ENCODE data around the gene FREM2. TPM values are rescaled to one million over a fixed set of nuclear protein-coding genes. Genes with fewer than 3 reads are reported as not detected.

Gene FREM2
- total and polyA plus RNA-seq, 2 of the 13 experiments (the other 11 are each of a cell fraction or from before 2014, with no cell fraction given): not detected

DNA sequence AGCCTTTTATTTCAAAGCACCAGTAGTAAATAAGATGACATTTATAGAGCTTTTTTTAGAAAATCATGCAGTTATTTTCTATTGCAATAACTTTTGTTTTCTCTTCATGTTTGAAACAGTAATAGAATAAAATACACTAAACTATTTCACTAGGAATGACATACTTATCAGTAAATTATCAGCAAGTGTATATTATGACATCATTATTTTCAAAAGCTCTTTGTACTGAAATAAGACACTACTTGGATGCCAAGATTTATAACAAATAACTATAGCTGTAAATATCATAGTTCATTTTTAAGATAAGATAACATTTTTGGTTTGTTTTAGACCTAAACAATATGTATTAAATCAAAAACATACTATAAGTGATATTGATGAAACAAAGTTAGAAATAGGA is 246.9 kb downstream of the FREM2 start:
- ATAC-seq (no peak), FAIRE-seq (no peak), DNase-seq (ENCODE audit: low spot score) (no peak)
- Histone ChIP-seq H3K36me3 (replicated peaks in 1 of 2; ENCODE audit: control insufficient read depth in 1 of 2, insufficient read depth in 2 of 2, low read length in 2 of 2) (no peaks in the 10 kb centered on the region), H3K27me3 (ENCODE audit: control insufficient read depth in 1 of 2, insufficient read depth in 2 of 2, low read length in 2 of 2) (peaks cover 0 to 5% of the 10 kb centered on the region in 2 experiments; a peak in 1 of 5 replicates), H3K4me1 (ENCODE audit: insufficient read depth, low read length) (no peaks in the 10 kb centered on the region), H3K9me3 (ENCODE audit: low read length) (no peaks in the 10 kb centered on the region), H3K79me2 (ENCODE audit: insufficient read depth, low read length) (no peaks in the 10 kb centered on the region), H3K27ac (ENCODE audit: extremely low read length, insufficient read depth, low read length) (no peak overlapping the region), H2AFZ (ENCODE audit: low read length) (no peak overlapping the region), H3K4me3 (replicated peaks in 1 of 3; ENCODE audit: insufficient read depth in 1 of 3, low read depth in 2 of 3, low read length in 3 of 3) (no peak overlapping the region), H3K9ac (ENCODE audit: insufficient read depth, low read depth, low read length) (no peak overlapping the region), H3K4me2 (ENCODE audit: low read depth, low read length) (no peak overlapping the region), H4K20me1 (ENCODE audit: insufficient read depth, low read length) (no peaks in the 10 kb centered on the region)
- in situ Hi-C loops (cut with HindIII; ENCODE audit: extremely low pct_ligation_motif_present, low pct_unique_long_range_greater_than_20kb) (no loop called here), intact Hi-C loops (cut with micrococcal nuclease; ENCODE audit: unreplicated experiment) (no loop called here)
- ChIA-PET CTCF (ENCODE audit: low intra/inter-chr PET ratio, low total read pairs) (no interaction called here), POLR2A (no interaction called here)
- no peak for TF ChIP-seq HDAC1 (CRISPR knock-in tag; IDR thresholded peaks at IDR 0.05)
- TF ChIP-seq ATF7 (IDR thresholded peaks at IDR 0.05): peak; percentile 94
- no peak for TF ChIP-seq ATF7 (CRISPR knock-in tag; IDR thresholded peaks at IDR 0.05)
- BruUV-seq (replicated peaks): no TSS peak

Small RNA genes lying within 50 kb of the gene (small RNA-seq; reads per million reads assigned to genes)
- gene PLA2G12AP2 (ENCODE audit: insufficient read depth in 2 of 3, insufficient read length in 3 of 3, low read depth in 2 of 3, low replicate concordance in 1 of 3) (0 reads per million in 3 experiments), gene RNU6-56P (ENCODE audit: insufficient read depth in 2 of 3, insufficient read length in 3 of 3, low read depth in 2 of 3, low replicate concordance in 1 of 3) (0 reads per million in 3 experiments)
